HuH-7.5 (cell line): ENCODE measurements around the gene CCDC38.

Source experiments
- DNase-seq: peaks from one replicate; pipeline ENCODE4 v3.0.0; 2011; ENCODE audit warnings: low spot score

CCDC38 gene

GRCh38 chr12:95962222-95962621 is 19.8 kb upstream of the CCDC38 start:
- no peak for DNase-seq

GRCh38 chr12:95960241-95960640 is 17.8 kb upstream of the CCDC38 start:
- DNase-seq = no peak

- DNase-seq = no peak
These were observed 16.7 kb upstream of the CCDC38 start for GRCh38 chr12:95959107-95959506.

GRCh38 chr12:95956557-95957145 is 14.2 kb upstream of the CCDC38 start:
- DNase-seq = no peak

GRCh38 chr12:95955549-95956159 is 13.2 kb upstream of the CCDC38 start:
- no peak for DNase-seq

- no peak for DNase-seq
These were observed 10.6 kb upstream of the CCDC38 start for GRCh38 chr12:95953000-95953399.

GRCh38 chr12:95951515-95951914 is 9.1 kb upstream of the CCDC38 start:
- no peak for DNase-seq

- DNase-seq = no peak
These were observed 7.2 kb upstream of the CCDC38 start for GRCh38 chr12:95949477-95950206.

- DNase-seq = no peak
These were observed 1.8 kb upstream of the CCDC38 start for GRCh38 chr12:95944108-95944704.

GRCh38 chr12:95943330-95943842 is 972 bp upstream of the CCDC38 start, which contains the start of gene AMDHD1:
Gene AMDHD1, plus strand, starts transcription at chr12:95943331. Its CDS starts 68 bp downstream, at chr12:95943399.
- DNase-seq = peak; percentile 56

- DNase-seq = no peak
These were observed 302 bp downstream of the CCDC38 start for GRCh38 chr12:95942101-95942523.

GRCh38 chr12:95940514-95940913 is 1.9 kb downstream of the CCDC38 start:
- DNase-seq = peak; percentile 57

GRCh38 chr12:95922231-95922630 is 20.2 kb downstream of the CCDC38 start:
- no peak for DNase-seq

- DNase-seq = no peak
These were observed 23.3 kb downstream of the CCDC38 start for GRCh38 chr12:95919110-95919509.

- DNase-seq = peak; percentile 50
These were observed 24.0 kb downstream of the CCDC38 start for GRCh38 chr12:95918194-95918993.

- no peak for DNase-seq
These were observed 32.5 kb downstream of the CCDC38 start for GRCh38 chr12:95909871-95910270.

GRCh38 chr12:95908573-95908972 is 33.8 kb downstream of the CCDC38 start:
- DNase-seq = no peak

GRCh38 chr12:95898081-95898480 is 44.3 kb downstream of the CCDC38 start:
- DNase-seq = no peak

GRCh38 chr12:95896846-95897245 is 45.6 kb downstream of the CCDC38 start:
- no peak for DNase-seq

- no peak for DNase-seq
These were observed 51.5 kb downstream of the CCDC38 start for GRCh38 chr12:95890958-95891357.

- no peak for DNase-seq
These were observed 55.1 kb downstream of the CCDC38 start for GRCh38 chr12:95887311-95887710.

GRCh38 chr12:95884998-95885397 is 57.4 kb downstream of the CCDC38 start:
- no peak for DNase-seq
